SK-N-SH (cell line): ENCODE data around the gene SPPL2C. TPM values are rescaled to one million over a fixed set of nuclear protein-coding genes. Genes with fewer than 3 reads are reported as not detected.

Source experiments
- CTCF ChIA-PET: fragments of 300-600, 350-600 bp; formaldehyde crosslinking; extraction: SDS; loops from one replicate; lab custom pipeline; 2021; lab: Yijun Ruan, JAX
- POLR2A ChIA-PET: fragments of 350-600 bp; sonication (Branson Sonifier 250); formaldehyde crosslinking; extraction: SDS; loops from one replicate; lab custom pipeline; 2020; ENCODE audit warnings: antibody characterized with exemption, inconsistent platforms; lab: Yijun Ruan, JAX
- DNase-seq: peaks from one replicate; pipeline ENCODE4 v3.0.0; 2012
- H2AFZ ChIP-seq: fragments of 200-600 bp; sonication (generic); 2 replicates; pipeline ENCODE4 v1.8.1; 2016; ENCODE audit warnings: antibody characterized with exemption, mild to moderate bottlenecking, low read depth
- H3F3A ChIP-seq: fragments of 200-600 bp; sonication (generic); replicated peaks from 2 replicates; pipeline ENCODE3; 2016; ENCODE audit warnings: antibody characterized with exemption, mild to moderate bottlenecking; ENCODE audit not compliant: insufficient read depth
- H3K27ac ChIP-seq, 2 experiments: fragments of 200-500 bp in 1 of 2; fragments of 200-600 bp in 1 of 2; sonication (Bioruptor generic) in 1 of 2; sonication (generic), shearing (Covaris generic) in 1 of 2; 2 replicates each; pipeline versions ENCODE4 v1.5.1 to v1.6.1; 2014 to 2016; ENCODE audit warnings: low read depth in 2 of 2, inconsistent platforms in 1 of 2, low read length in 1 of 2, mild to moderate bottlenecking in 1 of 2, mixed read lengths in 1 of 2
- H3K27me3 ChIP-seq: fragments of 200-600 bp; sonication (generic), shearing (Covaris generic); 2 replicates; pipeline ENCODE4 v1.6.1; 2016; ENCODE audit warnings: mixed run types; ENCODE audit not compliant: insufficient read depth
- H3K36me3 ChIP-seq, 2 experiments: fragments of 200-500 bp in 1 of 2; fragments of 200-600 bp in 1 of 2; sonication (Bioruptor generic) in 1 of 2; sonication (generic) in 1 of 2; replicated peaks in 1 of 2; 2 replicates each; pipeline versions ENCODE3 to v1.5.1; 2014 to 2016; ENCODE audit warnings: low read length in 1 of 2, mild to moderate bottlenecking in 1 of 2; ENCODE audit not compliant: insufficient read depth in 2 of 2, control insufficient read depth in 1 of 2
- H3K4me1 ChIP-seq, 2 experiments: fragments of 200-500 bp in 1 of 2; fragments of 200-600 bp in 1 of 2; sonication (Bioruptor generic) in 1 of 2; sonication (generic), shearing (Covaris generic) in 1 of 2; 2 replicates each; pipeline versions ENCODE4 v1.5.1 to v1.6.1; 2014 to 2016; ENCODE audit warnings: low read depth in 1 of 2, low read length in 1 of 2, mixed run types in 1 of 2; ENCODE audit not compliant: insufficient read depth in 2 of 2, control insufficient read depth in 1 of 2
- H3K4me2 ChIP-seq: fragments of 200-600 bp; sonication (generic), shearing (Covaris generic); 2 replicates; pipeline ENCODE4 v1.6.1; 2017; ENCODE audit warnings: mixed run types
- H3K4me3 ChIP-seq, 2 experiments: fragments of 200-500 bp in 1 of 2; fragments of 200-600 bp in 1 of 2; sonication (Bioruptor generic) in 1 of 2; sonication (generic), shearing (Covaris generic) in 1 of 2; 2 replicates each; pipeline versions ENCODE4 v1.5.1 to v1.8.1; 2014 to 2016; ENCODE audit warnings: low read depth in 2 of 2, inconsistent platforms in 1 of 2, low read length in 1 of 2, mild to moderate bottlenecking in 1 of 2, mixed read lengths in 1 of 2, moderate library complexity in 1 of 2
- H3K79me2 ChIP-seq: fragments of 200-600 bp; sonication (generic); 2 replicates; pipeline ENCODE4 v1.8.1; 2017; ENCODE audit warnings: mild to moderate bottlenecking; ENCODE audit not compliant: insufficient read depth
- H3K9ac ChIP-seq: fragments of 200-600 bp; sonication (generic); 2 replicates; pipeline ENCODE4 v1.6.1; 2017; ENCODE audit warnings: mixed run types
- H3K9me2 ChIP-seq: fragments of 200-600 bp; sonication (generic); 2 replicates; pipeline ENCODE4 v1.6.1; 2017; ENCODE audit warnings: mixed run types
- H3K9me3 ChIP-seq: fragments of 200-600 bp; sonication (generic); 2 replicates; pipeline ENCODE4 v1.6.1; 2017; ENCODE audit warnings: mixed run types, mild to moderate bottlenecking, moderate library complexity
- H4K20me1 ChIP-seq: fragments of 200-600 bp; sonication (generic); 2 replicates; pipeline ENCODE4 v1.6.1; 2017; ENCODE audit warnings: mild to moderate bottlenecking, mixed run types; ENCODE audit not compliant: insufficient read depth
- CHD2 ChIP-seq: fragments of 150-350 bp; IDR thresholded peaks from 2 replicates; pipeline ENCODE4 v1.6.1; 2018; ENCODE audit warnings: low read length; ENCODE audit not compliant: partially characterized antibody
- ELF1 ChIP-seq: IDR thresholded peaks from 2 replicates; pipeline ENCODE4 v1.4.0; 2012
- EZH2phosphoT487 ChIP-seq: fragments of 200-600 bp; sonication (generic); IDR thresholded peaks from 2 replicates; pipeline ENCODE4 v1.6.1; 2017; ENCODE audit warnings: low read depth, mixed run types, mild to moderate bottlenecking, antibody characterized with exemption, moderate library complexity, borderline replicate concordance
- FOSL2 ChIP-seq: IDR thresholded peaks from 2 replicates; pipeline ENCODE4 v1.4.0; 2012; ENCODE audit warnings: low read depth, mild to moderate bottlenecking, moderate library complexity, borderline replicate concordance
- FOXJ3 ChIP-seq: sonication (generic); formaldehyde crosslinking; IDR thresholded peaks from 2 replicates; pipeline ENCODE4 v1.5.1; 2020; ENCODE audit warnings: mild to moderate bottlenecking, missing genetic modification reagents
- FOXM1 ChIP-seq: IDR thresholded peaks from 2 replicates; pipeline ENCODE4 v1.4.0; 2012; ENCODE audit warnings: low read depth, mild to moderate bottlenecking
- RFX5 ChIP-seq: IDR thresholded peaks from 2 replicates; pipeline ENCODE4 v1.6.1; 2012; ENCODE audit warnings: mild to moderate bottlenecking, improper control_type of control experiment, low read length
- RXRA ChIP-seq: IDR thresholded peaks from 2 replicates; pipeline ENCODE4 v1.4.0; 2012; ENCODE audit warnings: low read depth, mild to moderate bottlenecking, borderline replicate concordance
- TAF1 ChIP-seq: IDR thresholded peaks from 2 replicates; pipeline ENCODE4 v1.6.1; 2012; ENCODE audit warnings: low read depth, mild to moderate bottlenecking, low read length, moderate library complexity, borderline replicate concordance
- TEAD4 ChIP-seq: IDR thresholded peaks from 2 replicates; pipeline ENCODE4 v1.4.0; 2012; ENCODE audit warnings: mild to moderate bottlenecking, borderline replicate concordance; ENCODE audit not compliant: insufficient read depth
- WGBS: methylation state at CpG from one replicate; pipeline ENCODE4 v1.1.6; 2017; ENCODE audit warnings: low lambda C conversion rate; 5-methylcytosine and 5-hydroxymethylcytosine counted together
- polyA plus RNA-seq, 3 experiments: library from polyadenylated mRNA; depleted of rRNA; stranded (reverse); fragments of >200 nt; gene quantifications; 2 replicates each; pipeline ENCODE4 v1.2.3, GENCODE V29; 2012
- TF ChIP-seq, protein P1 (sequence below): fragments of 150-350 bp; IDR thresholded peaks from 2 replicates; pipeline ENCODE4 v1.6.1; 2016; ENCODE audit warnings: mild to moderate bottlenecking, low read depth, low read length
- TF ChIP-seq, protein P2 (sequence below): IDR thresholded peaks from 2 replicates; pipeline ENCODE4; 2012
- TF ChIP-seq, protein P3 (sequence below): IDR thresholded peaks from 2 replicates; pipeline ENCODE4 v1.4.0; 2012; ENCODE audit warnings: low read depth, borderline replicate concordance
- TF ChIP-seq, protein P4 (sequence below): IDR thresholded peaks from 2 replicates; pipeline ENCODE4 v1.4.0; 2012; ENCODE audit warnings: low read depth
- TF ChIP-seq, protein P5 (sequence below): IDR thresholded peaks from 2 replicates; pipeline ENCODE4 v1.6.1; 2012; ENCODE audit warnings: mild to moderate bottlenecking, low read depth, low read length, moderate library complexity
- TF ChIP-seq, protein P6 (sequence below): IDR thresholded peaks from 2 replicates; pipeline ENCODE4 v1.4.0; 2012; ENCODE audit warnings: low read depth, borderline replicate concordance

Gene SPPL2C
- polyA plus RNA-seq, 1 of the 3 experiments (the other 2 are of a cell fraction), result not detected

DNA sequence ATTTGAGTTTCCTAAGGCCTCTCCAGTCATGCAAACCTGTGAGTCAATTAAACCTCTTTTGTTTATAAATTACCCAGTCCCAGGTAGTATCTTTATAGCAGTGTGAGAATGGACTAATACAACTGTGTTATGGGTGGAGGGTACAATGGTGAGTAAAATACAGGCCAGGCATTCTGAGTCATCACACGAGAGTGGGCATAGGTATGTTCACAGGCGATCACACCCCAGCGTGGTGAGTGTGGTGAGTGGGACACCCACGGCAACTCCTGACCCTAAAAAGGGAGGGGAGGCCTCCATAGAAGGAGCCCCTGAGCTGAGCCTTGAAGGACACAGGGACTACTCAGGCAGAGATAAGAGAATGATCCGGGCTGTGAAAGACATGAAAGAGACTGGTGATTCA is 27.0 kb downstream of the SPPL2C start:
- Histone ChIP-seq H3K27ac (no peak overlapping the region), H3K36me3 (no peaks in the 10 kb centered on the region), H3K4me2 (no peak overlapping the region), H4K20me1 (no peaks in the 10 kb centered on the region), H2AFZ (no peak overlapping the region), H3F3A (no peaks in the 10 kb centered on the region), H3K4me1 (peaks cover 0 to 6% of the 10 kb centered on the region in 2 experiments; a peak in 2 of 4 replicates), H3K9me2 (no peaks in the 10 kb centered on the region), H3K9me3 (no peaks in the 10 kb centered on the region), H3K4me3 (no peak overlapping the region), H3K9ac (no peak overlapping the region), H3K27me3 (peaks cover 49% of the 10 kb centered on the region), H3K79me2 (no peaks in the 10 kb centered on the region)
- WGBS, result 53% methylated on average over 5 of the region's 5 CpGs
- TF ChIP-seq, protein P1, sequence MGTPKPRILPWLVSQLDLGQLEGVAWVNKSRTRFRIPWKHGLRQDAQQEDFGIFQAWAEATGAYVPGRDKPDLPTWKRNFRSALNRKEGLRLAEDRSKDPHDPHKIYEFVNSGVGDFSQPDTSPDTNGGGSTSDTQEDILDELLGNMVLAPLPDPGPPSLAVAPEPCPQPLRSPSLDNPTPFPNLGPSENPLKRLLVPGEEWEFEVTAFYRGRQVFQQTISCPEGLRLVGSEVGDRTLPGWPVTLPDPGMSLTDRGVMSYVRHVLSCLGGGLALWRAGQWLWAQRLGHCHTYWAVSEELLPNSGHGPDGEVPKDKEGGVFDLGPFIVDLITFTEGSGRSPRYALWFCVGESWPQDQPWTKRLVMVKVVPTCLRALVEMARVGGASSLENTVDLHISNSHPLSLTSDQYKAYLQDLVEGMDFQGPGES, result no peak
- TF ChIP-seq CHD2, result no peak
- TF ChIP-seq TAF1, result no peak
- no peak for TF ChIP-seq FOSL2
- no peak for TF ChIP-seq ELF1
- TF ChIP-seq, protein P2, sequence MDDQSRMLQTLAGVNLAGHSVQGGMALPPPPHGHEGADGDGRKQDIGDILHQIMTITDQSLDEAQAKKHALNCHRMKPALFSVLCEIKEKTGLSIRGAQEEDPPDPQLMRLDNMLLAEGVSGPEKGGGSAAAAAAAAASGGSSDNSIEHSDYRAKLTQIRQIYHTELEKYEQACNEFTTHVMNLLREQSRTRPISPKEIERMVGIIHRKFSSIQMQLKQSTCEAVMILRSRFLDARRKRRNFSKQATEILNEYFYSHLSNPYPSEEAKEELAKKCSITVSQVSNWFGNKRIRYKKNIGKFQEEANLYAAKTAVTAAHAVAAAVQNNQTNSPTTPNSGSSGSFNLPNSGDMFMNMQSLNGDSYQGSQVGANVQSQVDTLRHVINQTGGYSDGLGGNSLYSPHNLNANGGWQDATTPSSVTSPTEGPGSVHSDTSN, result no peak
- TF ChIP-seq, protein P3, sequence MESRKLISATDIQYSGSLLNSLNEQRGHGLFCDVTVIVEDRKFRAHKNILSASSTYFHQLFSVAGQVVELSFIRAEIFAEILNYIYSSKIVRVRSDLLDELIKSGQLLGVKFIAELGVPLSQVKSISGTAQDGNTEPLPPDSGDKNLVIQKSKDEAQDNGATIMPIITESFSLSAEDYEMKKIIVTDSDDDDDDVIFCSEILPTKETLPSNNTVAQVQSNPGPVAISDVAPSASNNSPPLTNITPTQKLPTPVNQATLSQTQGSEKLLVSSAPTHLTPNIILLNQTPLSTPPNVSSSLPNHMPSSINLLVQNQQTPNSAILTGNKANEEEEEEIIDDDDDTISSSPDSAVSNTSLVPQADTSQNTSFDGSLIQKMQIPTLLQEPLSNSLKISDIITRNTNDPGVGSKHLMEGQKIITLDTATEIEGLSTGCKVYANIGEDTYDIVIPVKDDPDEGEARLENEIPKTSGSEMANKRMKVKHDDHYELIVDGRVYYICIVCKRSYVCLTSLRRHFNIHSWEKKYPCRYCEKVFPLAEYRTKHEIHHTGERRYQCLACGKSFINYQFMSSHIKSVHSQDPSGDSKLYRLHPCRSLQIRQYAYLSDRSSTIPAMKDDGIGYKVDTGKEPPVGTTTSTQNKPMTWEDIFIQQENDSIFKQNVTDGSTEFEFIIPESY, result no peak
- TF ChIP-seq, protein P4, sequence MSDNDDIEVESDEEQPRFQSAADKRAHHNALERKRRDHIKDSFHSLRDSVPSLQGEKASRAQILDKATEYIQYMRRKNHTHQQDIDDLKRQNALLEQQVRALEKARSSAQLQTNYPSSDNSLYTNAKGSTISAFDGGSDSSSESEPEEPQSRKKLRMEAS, result no peak
- ChIA-PET POLR2A (no interaction called here), CTCF (interaction anchor here (0.7 to 11.8 kb wide), 5 partner anchors 11 to 232 kb away, joined by 3 to 87 read pairs (median 8); partner anchors contain the start of gene MAPT)
- DNase-seq, result no peak

DNA sequence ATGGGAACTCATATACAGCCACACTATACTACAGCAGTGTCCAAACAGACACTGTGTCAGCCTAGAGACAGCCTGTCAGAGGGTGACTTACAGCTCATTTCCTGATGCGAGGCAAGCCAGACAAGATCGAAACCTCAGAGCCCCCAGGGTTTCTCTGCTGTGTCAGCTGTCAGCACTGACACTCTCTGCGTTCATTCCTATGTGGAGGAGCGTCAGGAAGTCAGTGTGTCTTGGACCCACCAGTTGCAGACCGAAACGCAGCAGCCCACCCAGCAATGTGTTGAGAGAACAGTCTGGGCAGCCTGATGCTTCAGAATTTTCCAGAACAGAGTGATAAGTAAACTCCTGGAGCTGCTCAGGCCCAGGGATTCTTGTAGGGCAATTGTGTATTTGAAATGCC is 29.0 kb downstream of the SPPL2C start:
- peak; percentile 63 for DNase-seq
- POLR2A ChIA-PET, result interaction anchor here (0.6 to 1.1 kb wide), 2 partner anchors 13 to 717 kb away, joined by 3 read pairs; no protein-coding TSS in a partner anchor
- Histone ChIP-seq H3K4me2 (no peak overlapping the region), H2AFZ (no peak overlapping the region), H3F3A (no peaks in the 10 kb centered on the region), H3K9ac (no peak overlapping the region), H3K9me3 (no peaks in the 10 kb centered on the region), H3K79me2 (no peaks in the 10 kb centered on the region), H3K27ac (no peak overlapping the region), H3K36me3 (no peaks in the 10 kb centered on the region), H3K4me1 (peaks cover 0 to 6% of the 10 kb centered on the region in 2 experiments; a peak in 2 of 4 replicates), H4K20me1 (no peaks in the 10 kb centered on the region), H3K9me2 (no peaks in the 10 kb centered on the region), H3K27me3 (peaks cover 51% of the 10 kb centered on the region), H3K4me3 (no peak overlapping the region)
- CTCF ChIA-PET, result interaction anchor here (0.7 to 4.1 kb wide), 8 partner anchors 10 to 234 kb away, joined by 3 to 21 read pairs (median 4); partner anchors contain the start of gene MAPT
- 28% methylated on average over 4 of the region's 6 CpGs for WGBS
- TF ChIP-seq, protein P5, sequence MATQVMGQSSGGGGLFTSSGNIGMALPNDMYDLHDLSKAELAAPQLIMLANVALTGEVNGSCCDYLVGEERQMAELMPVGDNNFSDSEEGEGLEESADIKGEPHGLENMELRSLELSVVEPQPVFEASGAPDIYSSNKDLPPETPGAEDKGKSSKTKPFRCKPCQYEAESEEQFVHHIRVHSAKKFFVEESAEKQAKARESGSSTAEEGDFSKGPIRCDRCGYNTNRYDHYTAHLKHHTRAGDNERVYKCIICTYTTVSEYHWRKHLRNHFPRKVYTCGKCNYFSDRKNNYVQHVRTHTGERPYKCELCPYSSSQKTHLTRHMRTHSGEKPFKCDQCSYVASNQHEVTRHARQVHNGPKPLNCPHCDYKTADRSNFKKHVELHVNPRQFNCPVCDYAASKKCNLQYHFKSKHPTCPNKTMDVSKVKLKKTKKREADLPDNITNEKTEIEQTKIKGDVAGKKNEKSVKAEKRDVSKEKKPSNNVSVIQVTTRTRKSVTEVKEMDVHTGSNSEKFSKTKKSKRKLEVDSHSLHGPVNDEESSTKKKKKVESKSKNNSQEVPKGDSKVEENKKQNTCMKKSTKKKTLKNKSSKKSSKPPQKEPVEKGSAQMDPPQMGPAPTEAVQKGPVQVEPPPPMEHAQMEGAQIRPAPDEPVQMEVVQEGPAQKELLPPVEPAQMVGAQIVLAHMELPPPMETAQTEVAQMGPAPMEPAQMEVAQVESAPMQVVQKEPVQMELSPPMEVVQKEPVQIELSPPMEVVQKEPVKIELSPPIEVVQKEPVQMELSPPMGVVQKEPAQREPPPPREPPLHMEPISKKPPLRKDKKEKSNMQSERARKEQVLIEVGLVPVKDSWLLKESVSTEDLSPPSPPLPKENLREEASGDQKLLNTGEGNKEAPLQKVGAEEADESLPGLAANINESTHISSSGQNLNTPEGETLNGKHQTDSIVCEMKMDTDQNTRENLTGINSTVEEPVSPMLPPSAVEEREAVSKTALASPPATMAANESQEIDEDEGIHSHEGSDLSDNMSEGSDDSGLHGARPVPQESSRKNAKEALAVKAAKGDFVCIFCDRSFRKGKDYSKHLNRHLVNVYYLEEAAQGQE, result no peak
- TF ChIP-seq, protein P6, sequence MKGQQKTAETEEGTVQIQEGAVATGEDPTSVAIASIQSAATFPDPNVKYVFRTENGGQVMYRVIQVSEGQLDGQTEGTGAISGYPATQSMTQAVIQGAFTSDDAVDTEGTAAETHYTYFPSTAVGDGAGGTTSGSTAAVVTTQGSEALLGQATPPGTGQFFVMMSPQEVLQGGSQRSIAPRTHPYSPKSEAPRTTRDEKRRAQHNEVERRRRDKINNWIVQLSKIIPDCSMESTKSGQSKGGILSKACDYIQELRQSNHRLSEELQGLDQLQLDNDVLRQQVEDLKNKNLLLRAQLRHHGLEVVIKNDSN, result no peak
- TF ChIP-seq RXRA (no peak), EZH2phosphoT487 (no peak), FOXM1 (no peak), FOXJ3 (no peak), RFX5 (no peak), TEAD4 (no peak), FOSL2 (no peak)
- TF ChIP-seq, protein P1, result no peak
